Stimulated activated CD4-positive, alpha-beta T cell treated with anti-CD3 and anti-CD28 coated beads, Interleukin-12 subunit alpha, Interleukin-12 subunit beta, amount 100 ng/mL, for 48 hours (primary cell): ENCODE measurements around the gene TRIOBP.
"Not testable (repeated sequence)": the region's sequence is repeated elsewhere in the genome, so short reads cannot be mapped to it uniquely, and the experiment has no call there.

Experiments used
- DNase-seq, 3 donors: peaks; one replicate each; pipeline ENCODE4 v3.0.0-alpha.2; 2020; ENCODE audit warnings: low read depth in 2 of 3, low spot score in 1 of 3

TRIOBP gene

GRCh38 chr22:37717746-37718305, 21.0 kb downstream of the TRIOBP start:
- not testable (repeated sequence) for DNase-seq

DNA sequence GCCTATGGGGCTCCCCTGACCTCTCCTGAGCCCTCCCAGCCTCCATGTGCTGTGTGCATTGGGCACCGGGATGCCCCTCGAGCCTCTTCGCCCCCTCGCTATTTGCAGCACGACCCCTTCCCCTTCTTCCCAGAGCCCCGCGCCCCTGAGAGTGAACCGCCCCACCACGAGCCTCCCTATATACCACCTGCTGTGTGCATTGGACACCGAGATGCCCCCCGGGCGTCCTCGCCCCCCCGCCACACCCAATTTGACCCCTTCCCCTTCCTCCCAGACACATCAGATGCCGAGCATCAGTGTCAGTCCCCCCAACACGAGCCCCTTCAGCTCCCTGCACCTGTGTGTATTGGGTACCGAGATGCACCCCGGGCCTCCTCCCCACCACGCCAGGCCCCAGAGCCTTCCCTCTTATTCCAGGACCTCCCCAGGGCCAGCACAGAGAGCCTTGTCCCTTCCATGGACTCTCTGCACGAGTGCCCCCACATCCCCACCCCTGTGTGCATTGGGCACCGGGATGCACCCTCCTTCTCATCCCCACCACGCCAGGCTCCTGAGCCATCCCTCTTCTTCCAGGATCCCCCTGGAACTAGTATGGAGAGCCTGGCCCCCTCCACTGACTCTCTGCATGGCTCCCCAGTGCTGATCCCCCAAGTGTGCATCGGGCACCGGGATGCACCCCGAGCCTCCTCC, 28.8 kb downstream of the TRIOBP start:
- no peak for DNase-seq

- no peak for DNase-seq
These were observed 29.5 kb downstream of the TRIOBP start for GRCh38 chr22:37726241-37726887.

GRCh38 chr22:37728620-37729019, 31.8 kb downstream of the TRIOBP start:
- no peak for DNase-seq

- no peak for DNase-seq
These were observed 35.1 kb downstream of the TRIOBP start for GRCh38 chr22:37731804-37732471.

- no peak for DNase-seq
These were observed 36.1 kb downstream of the TRIOBP start for GRCh38 chr22:37732699-37733607.

DNA sequence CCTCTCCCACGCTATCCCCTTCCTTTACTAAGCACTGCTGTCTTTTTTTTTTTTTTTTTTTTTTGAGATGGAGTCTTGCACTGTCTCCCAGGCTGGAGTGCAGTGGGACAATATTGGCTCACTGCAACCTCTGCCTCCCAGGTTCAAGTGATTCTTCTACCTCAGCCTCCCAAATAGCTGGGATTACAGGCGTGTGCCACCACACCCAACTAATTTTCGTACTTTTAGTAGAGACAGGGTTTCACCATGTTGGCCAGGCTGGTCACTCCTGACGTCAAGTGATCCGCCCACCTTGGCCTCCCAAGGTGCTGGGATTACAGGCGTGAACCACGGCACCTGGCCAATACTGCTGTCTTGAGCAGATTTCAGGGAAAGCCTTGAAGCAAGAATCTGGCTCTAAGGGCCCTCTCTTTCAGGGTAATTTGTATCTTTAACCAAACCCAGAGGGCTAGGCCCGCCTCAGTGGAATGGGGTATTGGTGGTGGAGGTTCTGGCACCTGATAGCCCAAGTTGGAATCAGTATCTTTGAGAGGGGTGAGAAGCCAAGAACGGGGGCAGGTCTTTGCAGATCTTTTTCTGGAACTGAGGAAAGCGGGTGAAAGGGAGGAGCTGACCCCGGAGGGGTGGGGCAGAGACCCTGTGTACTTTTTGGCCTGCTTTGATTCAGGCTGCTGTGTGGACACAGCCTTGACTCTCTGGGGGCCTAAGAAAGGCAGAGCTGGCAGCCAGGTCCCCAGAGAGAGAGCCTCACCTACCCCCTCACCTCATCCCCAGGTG, 37.0 kb downstream of the TRIOBP start:
- no peak for DNase-seq

- DNase-seq = no peak
These were observed 37.5 kb downstream of the TRIOBP start for GRCh38 chr22:37734402-37734700.

DNA sequence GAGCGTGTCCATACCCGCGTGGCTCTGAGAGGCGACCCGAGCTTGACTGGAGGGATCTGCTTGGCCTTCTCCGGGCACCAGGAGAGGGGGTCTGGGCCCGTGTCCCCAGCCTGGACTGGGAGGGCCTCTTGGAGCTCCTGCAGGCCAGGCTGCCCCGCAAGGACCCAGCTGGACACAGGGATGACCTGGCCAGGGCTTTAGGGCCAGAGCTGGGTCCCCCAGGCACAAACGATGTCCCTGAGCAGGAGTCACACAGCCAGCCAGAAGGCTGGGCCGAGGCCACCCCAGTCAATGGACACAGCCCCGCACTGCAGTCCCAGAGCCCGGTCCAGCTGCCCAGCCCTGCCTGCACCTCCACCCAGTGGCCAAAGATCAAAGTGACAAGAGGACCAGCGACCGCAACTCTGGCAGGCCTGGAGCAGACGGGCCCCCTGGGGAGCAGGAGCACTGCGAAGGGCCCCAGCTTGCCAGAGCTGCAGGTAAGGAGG, 38.2 kb downstream of the TRIOBP start:
- DNase-seq = no peak

DNA sequence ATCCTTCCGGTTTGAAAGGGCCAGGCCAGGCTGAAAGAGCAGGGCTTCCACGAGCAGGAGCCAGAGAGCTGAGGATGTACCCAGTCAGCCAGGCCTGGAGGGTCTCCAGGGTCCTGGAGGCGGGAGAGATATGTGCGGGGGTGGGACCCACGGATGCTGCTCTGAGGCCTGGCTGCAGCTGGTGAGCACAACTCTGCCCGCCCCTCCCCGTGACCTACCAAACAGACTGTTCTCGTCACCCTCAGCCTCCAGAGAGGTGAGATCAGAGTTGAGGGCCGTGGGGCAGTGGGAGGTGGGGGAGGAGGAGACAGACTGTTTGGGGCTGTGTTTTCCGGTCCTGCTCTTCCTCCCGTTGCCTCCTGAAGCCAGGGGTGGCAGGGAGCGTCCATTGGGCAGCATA, 42.2 kb downstream of the TRIOBP start:
- DNase-seq = no peak

- DNase-seq = no peak
These were observed 42.8 kb downstream of the TRIOBP start for GRCh38 chr22:37739611-37740049.

DNA sequence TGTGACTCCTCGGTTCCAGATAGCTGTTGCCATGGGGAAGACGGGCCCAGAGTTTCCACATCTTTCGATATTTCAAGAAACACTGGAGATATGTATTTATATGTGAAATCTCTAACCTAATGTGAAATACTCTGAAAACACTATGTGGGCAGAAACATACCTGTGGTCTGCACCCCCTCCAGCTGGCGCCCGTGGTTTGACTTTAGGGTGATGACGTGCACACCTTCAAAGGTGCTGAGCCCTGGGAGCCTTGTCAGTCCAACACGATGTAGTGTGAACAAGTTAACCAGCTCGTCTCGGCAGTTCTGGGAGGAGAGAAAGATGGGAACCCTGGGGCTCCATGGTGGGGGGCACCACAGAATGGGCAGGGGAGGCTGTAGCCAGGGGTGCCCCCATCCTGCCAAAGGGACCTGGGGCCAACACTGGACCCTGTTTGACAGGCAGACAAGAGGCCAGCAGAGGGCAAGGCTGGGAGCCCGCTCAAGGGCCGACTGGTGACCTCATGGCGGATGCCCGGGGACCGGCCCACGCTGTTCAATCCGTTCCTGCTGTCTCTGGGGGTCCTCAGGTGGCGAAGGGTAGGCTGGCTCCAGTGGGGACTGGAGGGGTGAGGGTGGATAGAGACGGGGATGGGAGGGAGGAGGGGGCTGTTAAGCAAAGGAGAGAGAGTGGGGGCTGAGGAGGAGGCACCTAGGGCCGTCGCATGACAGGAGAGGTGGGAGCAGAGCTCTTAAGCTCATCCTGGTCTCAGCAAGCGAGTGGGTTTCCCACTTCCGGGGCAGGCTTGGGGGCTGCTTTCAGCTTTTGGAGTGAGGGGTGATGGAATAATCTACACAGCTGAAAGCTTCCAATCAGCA, 43.8 kb downstream of the TRIOBP start:
- DNase-seq = no peak

DNA sequence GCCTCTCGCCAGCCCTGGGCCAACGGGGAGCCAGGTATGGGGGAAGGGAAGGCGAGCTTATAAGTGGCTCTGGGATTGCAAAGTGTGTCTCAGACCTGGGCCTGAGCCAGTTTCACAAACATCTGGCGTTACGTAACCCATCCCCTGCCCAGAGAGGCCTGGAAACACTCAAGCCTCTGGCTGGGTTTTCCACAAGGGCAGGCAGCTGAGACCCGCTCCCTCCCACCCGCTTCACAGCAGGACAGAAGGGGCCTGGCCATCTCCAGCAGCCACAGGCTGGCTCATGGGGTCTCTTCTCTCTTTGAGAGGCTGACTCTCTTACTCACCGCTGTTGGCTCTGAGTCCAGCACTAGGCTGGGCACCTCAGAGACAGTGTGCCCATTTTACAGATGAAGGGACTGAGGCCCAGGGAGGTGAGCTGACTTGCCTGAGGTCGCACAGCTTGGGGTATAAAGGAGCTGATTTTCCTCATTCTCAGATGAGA, 44.5 kb downstream of the TRIOBP start:
- no peak for DNase-seq

- DNase-seq = no peak
These were observed 45.7 kb downstream of the TRIOBP start for GRCh38 chr22:37742376-37743171.

- DNase-seq = no peak
These were observed 47.7 kb downstream of the TRIOBP start for GRCh38 chr22:37744589-37744988.

GRCh38 chr22:37745548-37746365, 48.9 kb downstream of the TRIOBP start:
- DNase-seq = peak; percentile 79 to 88 (median 80)

DNA sequence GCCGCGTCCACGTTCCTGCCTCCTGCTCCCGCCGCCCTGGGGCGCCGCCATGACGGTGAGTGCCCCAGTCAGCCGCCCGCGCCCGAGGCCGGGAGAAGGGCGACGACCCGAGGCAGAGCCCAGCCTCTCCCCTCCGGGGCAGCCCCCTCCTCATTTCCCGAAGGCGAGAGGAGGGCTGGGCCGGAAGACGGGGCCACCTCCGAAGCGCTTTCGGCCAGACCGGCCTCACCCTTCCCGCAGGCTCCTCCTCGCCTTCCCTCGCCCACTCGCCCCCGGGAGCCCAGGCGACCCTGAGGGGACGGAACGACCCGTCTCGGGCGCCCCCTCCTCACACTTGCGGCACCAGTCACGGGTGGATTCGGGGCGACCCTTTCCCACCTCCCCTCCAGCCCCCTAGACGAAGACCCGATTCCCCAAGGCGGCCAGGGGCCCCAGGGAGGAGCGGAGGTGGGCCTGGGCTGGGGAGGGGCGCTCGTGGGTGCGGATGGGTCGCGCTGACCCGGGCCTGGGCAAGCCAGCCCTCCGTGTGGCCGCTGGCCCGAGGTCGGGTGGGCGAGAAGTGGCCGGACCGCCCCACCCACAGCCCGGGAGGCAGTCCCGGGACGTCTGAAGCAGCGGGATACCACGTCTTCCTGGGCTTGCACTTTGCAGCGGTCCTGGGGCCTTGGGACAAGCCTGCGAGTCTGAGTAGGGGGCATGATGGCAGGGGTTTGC, 49.7 kb downstream of the TRIOBP start:
- peak in 1 of 3 donors; percentile 5 for DNase-seq
